CD14-positive monocyte (primary cell): Measurements from ENCODE around the gene ZNF335. TPM values are rescaled to one million over a fixed set of nuclear protein-coding genes. Genes with fewer than 3 reads are reported as not detected.

Experiments
- DNase-seq, 3 donors: peaks; one replicate each; pipeline ENCODE4 v3.0.0-alpha.2; 2011 to 2022
- H2AFZ ChIP-seq: 2 replicates; pipeline ENCODE4 v1.6.0; 2012; ENCODE audit warnings: mild to moderate bottlenecking, low read depth, low read length, inconsistent platforms; ENCODE audit not compliant: insufficient read depth, poor library complexity, severe bottlenecking
- H3K27ac ChIP-seq, 2 donors: 1 replicate in 1 of 2; 2 replicates in 1 of 2; pipeline ENCODE4 v1.5.1; 2012 to 2013; ENCODE audit warnings: low read length in 2 of 2, control low read depth in 1 of 2, inconsistent platforms in 1 of 2, low read depth in 1 of 2, mild to moderate bottlenecking in 1 of 2
- H3K27me3 ChIP-seq, 2 donors: one replicate each; pipeline versions ENCODE4 v1.6.0 to v1.6.1; 2011 to 2013; ENCODE audit warnings: low read length in 2 of 2; ENCODE audit not compliant: control insufficient read depth in 2 of 2, insufficient read depth in 2 of 2
- H3K36me3 ChIP-seq, 2 donors: replicated peaks in 1 of 2; 1 replicate in 1 of 2; 2 replicates in 1 of 2; pipeline versions ENCODE4 v1.5.1 to v1.6.1; 2012 to 2013; ENCODE audit warnings: low read length in 2 of 2, control low read depth in 1 of 2, inconsistent platforms in 1 of 2, mild to moderate bottlenecking in 1 of 2; ENCODE audit not compliant: insufficient read depth in 2 of 2, control insufficient read depth in 1 of 2
- H3K4me1 ChIP-seq, 2 donors: 1 replicate in 1 of 2; 2 replicates in 1 of 2; pipeline versions ENCODE4 v1.5.1 to v1.6.1; 2012 to 2013; ENCODE audit warnings: low read length in 2 of 2, control low read depth in 1 of 2, inconsistent platforms in 1 of 2, mild to moderate bottlenecking in 1 of 2, moderate library complexity in 1 of 2; ENCODE audit not compliant: insufficient read depth in 2 of 2, control insufficient read depth in 1 of 2
- H3K4me2 ChIP-seq: replicated peaks from 2 replicates; pipeline ENCODE3; 2012; ENCODE audit warnings: low read length, moderate library complexity, mild to moderate bottlenecking; ENCODE audit not compliant: poor library complexity, severe bottlenecking; ENCODE audit errors: extremely low read depth
- H3K4me3 ChIP-seq, 3 experiments: fragments of 200-600 bp in 1 of 3; sonication (generic) in 1 of 3; replicated peaks in 1 of 3; 1 replicate in 2 of 3; 2 replicates in 1 of 3; pipeline ENCODE4 v1.5.1; 2011 to 2013; ENCODE audit warnings: low read length in 3 of 3, mild to moderate bottlenecking in 3 of 3, control low read depth in 2 of 3, low read depth in 2 of 3, inconsistent platforms in 1 of 3, moderate library complexity in 1 of 3
- H3K79me2 ChIP-seq: 2 replicates; pipeline ENCODE4 v1.6.0; 2012; ENCODE audit warnings: mild to moderate bottlenecking, control low read depth, inconsistent platforms, low read length, moderate library complexity; ENCODE audit not compliant: insufficient read depth
- H3K9ac ChIP-seq: 2 replicates; pipeline ENCODE4 v1.6.0; 2017; ENCODE audit warnings: low read length, mild to moderate bottlenecking; ENCODE audit not compliant: insufficient read depth, poor library complexity, severe bottlenecking
- H3K9me3 ChIP-seq, 2 donors: replicated peaks in 1 of 2; 1 replicate in 1 of 2; 2 replicates in 1 of 2; pipeline versions ENCODE4 v1.5.1 to v1.6.1; 2012 to 2013; ENCODE audit warnings: low read length in 2 of 2, control low read depth in 1 of 2; ENCODE audit not compliant: control insufficient read depth in 1 of 2, insufficient read depth in 1 of 2
- H4K20me1 ChIP-seq: 2 replicates; pipeline ENCODE4 v1.6.0; 2012; ENCODE audit warnings: mild to moderate bottlenecking, low read length, control low read depth, moderate library complexity; ENCODE audit not compliant: insufficient read depth
- H3K27ac Mint-ChIP-seq, 7 donors: one replicate each; pipeline ENCODE4 v1.8.0; 2020; ENCODE audit warnings: mild to moderate bottlenecking in 7 of 7, mixed read lengths in 7 of 7, moderate library complexity in 6 of 7, inconsistent platforms in 2 of 7
- H3K27me3 Mint-ChIP-seq, 3 donors: one replicate each; pipeline ENCODE4 v1.8.0; 2021 to 2022; ENCODE audit warnings: low read depth in 3 of 3, mild to moderate bottlenecking in 3 of 3, mixed read lengths in 3 of 3, moderate library complexity in 3 of 3, inconsistent platforms in 1 of 3
- H3K36me3 Mint-ChIP-seq, 2 donors: one replicate each; pipeline ENCODE4 v1.8.0; 2020; ENCODE audit warnings: mixed read lengths in 2 of 2, inconsistent platforms in 1 of 2, mild to moderate bottlenecking in 1 of 2
- H3K4me1 Mint-ChIP-seq: one replicate; pipeline ENCODE4 v1.8.0; 2020; ENCODE audit warnings: mild to moderate bottlenecking, mixed read lengths
- H3K4me3 Mint-ChIP-seq, 2 donors: one replicate each; pipeline ENCODE4 v1.8.0; 2020; ENCODE audit warnings: mild to moderate bottlenecking in 2 of 2, mixed read lengths in 2 of 2, moderate library complexity in 1 of 2
- H3K9me3 Mint-ChIP-seq, 7 donors: one replicate each; pipeline ENCODE4 v1.8.0; 2020 to 2022; ENCODE audit warnings: mixed read lengths in 7 of 7, mild to moderate bottlenecking in 6 of 7, moderate library complexity in 6 of 7, inconsistent platforms in 2 of 7
- WGBS: methylation state at CpG from one replicate; pipeline ENCODE4 v1.1.5; 2013; ENCODE audit warnings: missing lambda C conversion rate; ENCODE audit not compliant: insufficient coverage; 5-methylcytosine and 5-hydroxymethylcytosine counted together
- intact Hi-C, 2 donors: fragments of 100-400 bp; cut with micrococcal nuclease; formaldehyde crosslinking; loops; one replicate each; pipeline versions ENCODE4 v1.15.0 to v1.15.1; 2023
- polyA plus RNA-seq, 3 donors: library from polyadenylated mRNA; depleted of rRNA in 1 of 3; unstranded in 2 of 3; stranded (reverse) in 1 of 3; fragments of 300-500 nt in 2 of 3; fragments of >200 nt in 1 of 3; fragmentation: Illumina TruSeq in 2 of 3; gene quantifications; 1 replicate in 2 of 3; 2 replicates in 1 of 3; pipeline ENCODE4 v1.2.3, GENCODE V29; 2012 to 2021
- TF ChIP-seq, protein P1 (sequence below): fragments of 200-600 bp; IDR thresholded peaks from one replicate; pipeline ENCODE4 v1.8.0; 2022; ENCODE audit warnings: antibody characterized with exemption, mild to moderate bottlenecking

Gene ZNF335
- polyA plus RNA-seq, 3 donors = 2.7 to 39.6 (median 3.1) TPM

DNA sequence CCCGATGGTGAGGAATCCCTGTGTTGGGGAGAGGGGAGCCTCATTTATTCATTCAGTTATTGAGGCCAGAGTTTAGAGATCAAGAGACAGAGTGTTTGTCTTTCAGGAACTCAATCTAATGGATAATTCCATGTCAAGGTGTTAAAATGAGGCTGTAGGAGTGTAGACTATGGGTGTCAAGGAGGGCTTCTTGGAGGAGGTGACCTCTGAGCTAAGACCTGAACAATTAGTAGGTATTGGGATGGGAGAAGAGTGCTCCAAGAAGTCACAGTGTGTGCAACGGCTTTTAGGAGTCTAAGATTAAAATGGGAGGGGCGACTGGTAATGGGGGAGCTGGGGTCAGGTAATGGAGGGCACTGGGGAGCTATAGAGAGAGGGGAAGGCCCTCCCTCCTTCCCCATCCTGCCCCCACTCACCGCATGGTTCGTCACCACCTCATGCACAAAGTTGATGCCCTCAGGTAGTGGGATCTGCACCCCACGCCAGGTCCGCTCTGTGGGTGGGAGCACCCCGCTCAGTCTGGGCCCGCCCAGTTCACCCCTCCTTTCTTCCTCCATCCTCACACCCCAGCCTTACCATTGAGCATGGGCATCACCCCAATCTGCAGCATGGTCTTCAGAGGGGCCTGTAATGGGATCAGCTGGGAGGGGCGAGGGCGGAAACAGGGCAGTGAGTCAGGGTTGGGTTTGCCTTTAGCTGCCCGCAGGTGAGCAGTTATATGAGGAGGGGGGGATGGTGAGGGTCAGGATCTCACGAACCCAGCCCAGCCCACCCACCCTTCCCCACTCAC is 72.8 kb downstream of the ZNF335 start:
- H3K4me2 ChIP-seq = no peak overlapping the region
- Mint-ChIP-seq H3K27ac (peak overlapping the region in 2 of 7 donors; percentile 35 to 47), H3K36me3 (peaks cover 47 to 57% of the 10 kb centered on the region in 2 donors), H3K9me3 (peaks cover 0 to 3% (median 0%) of the 10 kb centered on the region in 7 donors), H3K27me3 (no peaks in the 10 kb centered on the region), H3K4me1 (no peaks in the 10 kb centered on the region), H3K4me3 (no peak overlapping the region)
- peaks cover 11% of the 10 kb centered on the region for H3K79me2 ChIP-seq
- no peak overlapping the region for H2AFZ ChIP-seq
- peaks cover 0 to under 1% of the 10 kb centered on the region in 2 donors for H3K4me1 ChIP-seq
- 100% methylated on average over 5 of the region's 13 CpGs for WGBS
- intact Hi-C loops = no loop called here
- no peaks in the 10 kb centered on the region for H3K9me3 ChIP-seq
- no peaks in the 10 kb centered on the region for H3K27me3 ChIP-seq
- H3K27ac ChIP-seq = no peak overlapping the region
- peaks cover 29% of the 10 kb centered on the region for H4K20me1 ChIP-seq
- DNase-seq = no peak
- TF ChIP-seq, protein P1, sequence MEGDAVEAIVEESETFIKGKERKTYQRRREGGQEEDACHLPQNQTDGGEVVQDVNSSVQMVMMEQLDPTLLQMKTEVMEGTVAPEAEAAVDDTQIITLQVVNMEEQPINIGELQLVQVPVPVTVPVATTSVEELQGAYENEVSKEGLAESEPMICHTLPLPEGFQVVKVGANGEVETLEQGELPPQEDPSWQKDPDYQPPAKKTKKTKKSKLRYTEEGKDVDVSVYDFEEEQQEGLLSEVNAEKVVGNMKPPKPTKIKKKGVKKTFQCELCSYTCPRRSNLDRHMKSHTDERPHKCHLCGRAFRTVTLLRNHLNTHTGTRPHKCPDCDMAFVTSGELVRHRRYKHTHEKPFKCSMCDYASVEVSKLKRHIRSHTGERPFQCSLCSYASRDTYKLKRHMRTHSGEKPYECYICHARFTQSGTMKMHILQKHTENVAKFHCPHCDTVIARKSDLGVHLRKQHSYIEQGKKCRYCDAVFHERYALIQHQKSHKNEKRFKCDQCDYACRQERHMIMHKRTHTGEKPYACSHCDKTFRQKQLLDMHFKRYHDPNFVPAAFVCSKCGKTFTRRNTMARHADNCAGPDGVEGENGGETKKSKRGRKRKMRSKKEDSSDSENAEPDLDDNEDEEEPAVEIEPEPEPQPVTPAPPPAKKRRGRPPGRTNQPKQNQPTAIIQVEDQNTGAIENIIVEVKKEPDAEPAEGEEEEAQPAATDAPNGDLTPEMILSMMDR = no peak
- H3K36me3 ChIP-seq = peaks cover 50 to 53% of the 10 kb centered on the region in 2 donors
- no peak overlapping the region for H3K9ac ChIP-seq
- H3K4me3 ChIP-seq = no peak overlapping the region

Other genes starting within 250 kb of the ZNF335 start
- gene SPINT4, start 249.9 kb downstream of the ZNF335 start, polyA plus RNA-seq = not detected
- under 1 TPM in 2 of 3 donors, not detected in 1; 0.12 to 0.73 TPM for gene WFDC3, start 180.3 kb downstream of the ZNF335 start, polyA plus RNA-seq
- gene DNTTIP1, start 180.2 kb downstream of the ZNF335 start, polyA plus RNA-seq = 100 to 1,000 TPM in 2 of 3 donors, 10 to 100 TPM in 1; 68.5 to 158 (median 144) TPM
- gene UBE2C, start 159.6 kb downstream of the ZNF335 start, polyA plus RNA-seq = under 1 TPM in 2 of 3 donors, not detected in 1; 0.15 to 0.58 TPM
- 1 to 10 TPM in 2 of 3 donors, under 1 TPM in 1; 0.71 to 1.2 (median 1.0) TPM for gene TNNC2, start 144.9 kb downstream of the ZNF335 start, polyA plus RNA-seq
- 10 to 100 TPM; 11.2 to 16.9 (median 12.7) TPM for gene SNX21, start 138.4 kb downstream of the ZNF335 start, polyA plus RNA-seq
- gene ACOT8, start 114.8 kb downstream of the ZNF335 start, polyA plus RNA-seq = 10 to 100 TPM; 40.9 to 52.4 (median 44.6) TPM
- gene ZSWIM3, start 114.6 kb downstream of the ZNF335 start, polyA plus RNA-seq = 1 to 10 TPM in 1 of 3 donors, under 1 TPM in 2; 0.29 to 1.5 (median 0.64) TPM
- 1 to 10 TPM; 2.5 to 2.6 (median 2.5) TPM for gene ZSWIM1, start 91.0 kb downstream of the ZNF335 start, polyA plus RNA-seq
- under 1 TPM in 1 of 3 donors, not detected in 2; 0.76 TPM for gene SPATA25, start 84.6 kb downstream of the ZNF335 start, polyA plus RNA-seq
- 1 to 10 TPM in 1 of 3 donors, under 1 TPM in 1, not detected in 1; 0.14 to 1.1 TPM for gene NEURL2, start 81.0 kb downstream of the ZNF335 start, polyA plus RNA-seq
- gene CTSA, start 80.9 kb downstream of the ZNF335 start, polyA plus RNA-seq = 100 to 1,000 TPM; 279 to 489 (median 366) TPM
- 1 to 10 TPM; 1.6 to 3.0 (median 2.9) TPM for gene PLTP, start 60.0 kb downstream of the ZNF335 start, polyA plus RNA-seq
- gene PCIF1, start 37.5 kb downstream of the ZNF335 start, polyA plus RNA-seq = 10 to 100 TPM; 41.0 to 54.9 (median 50.4) TPM
- 1 to 10 TPM in 2 of 3 donors, under 1 TPM in 1; 0.88 to 4.3 (median 1.6) TPM for gene MMP9, start 36.7 kb upstream of the ZNF335 start, polyA plus RNA-seq
- not detected for gene SLC12A5, start 57.0 kb upstream of the ZNF335 start, polyA plus RNA-seq
- gene NCOA5, start 117.8 kb upstream of the ZNF335 start, polyA plus RNA-seq = 10 to 100 TPM in 1 of 3 donors, 1 to 10 TPM in 2; 4.5 to 10.2 (median 6.0) TPM
- 10 to 100 TPM; 14.4 to 26.1 (median 18.8) TPM for gene CD40, start 146.1 kb upstream of the ZNF335 start, polyA plus RNA-seq